ENCODE results near the gene ABCA4. TPM values are rescaled to one million over a fixed set of nuclear protein-coding genes. Genes with fewer than 3 reads are reported as not detected.

Gene ABCA4
- total and polyA plus RNA-seq, 11 donors, result 0.04 to 0.37 (median 0.16) TPM; not detected in 2

GRCh38 chr1:94118471-94118870 lies 2.5 kb downstream of the ABCA4 start:
- H3K27ac ChIP-seq, result no peak overlapping the region
- no peak for DNase-seq
- peaks cover 0 to 29% (median 3%) of the 10 kb centered on the region in 12 donors for H3K4me1 ChIP-seq
- H3K4me3 ChIP-seq, result no peak overlapping the region
- 86 to 97% (median 91%) methylated on average over 6 to 7 of the region's 7 CpGs for WGBS, 4 donors
- H3K36me3 ChIP-seq, result no peaks in the 10 kb centered on the region
- no peak for ATAC-seq
- H3K9me3 ChIP-seq, result no peaks in the 10 kb centered on the region
- TF ChIP-seq CTCF (IDR thresholded peaks at IDR 0.05) (no peak), POLR2A (IDR thresholded peaks at IDR 0.05) (no peak)
- intact Hi-C loops (cut with DNase I), result no loop called here
- peaks cover 0 to 39% (median 0%) of the 10 kb centered on the region in 9 donors for H3K27me3 ChIP-seq

GRCh38 chr1:94118013-94118412 lies 2.9 kb downstream of the ABCA4 start:
- 87 to 93% (median 89%) methylated on average over 7 of the region's 7 CpGs for WGBS, 4 donors
- Histone ChIP-seq H3K27ac (peak overlapping the region in 1 of 12 donors; percentile 24), H3K9me3 (no peaks in the 10 kb centered on the region), H3K36me3 (no peaks in the 10 kb centered on the region), H3K27me3 (peaks cover 0 to 43% (median 0%) of the 10 kb centered on the region in 9 donors), H3K4me3 (no peak overlapping the region), H3K4me1 (peaks cover 0 to 30% (median 3%) of the 10 kb centered on the region in 12 donors)
- DNase-seq, result no peak
- no peak for TF ChIP-seq CTCF (IDR thresholded peaks at IDR 0.05)
- TF ChIP-seq POLR2A (IDR thresholded peaks at IDR 0.05), result no peak
- no peak for ATAC-seq
- intact Hi-C loops (cut with DNase I), result no loop called here

GRCh38 chr1:94117259-94117851 lies 3.6 kb downstream of the ABCA4 start:
- intact Hi-C loops (cut with DNase I), result no loop called here
- no peak for ATAC-seq
- Histone ChIP-seq H3K36me3 (no peaks in the 10 kb centered on the region), H3K4me1 (peaks cover 0 to 30% (median 3%) of the 10 kb centered on the region in 12 donors), H3K9me3 (no peaks in the 10 kb centered on the region), H3K27me3 (peaks cover 0 to 43% (median 0%) of the 10 kb centered on the region in 9 donors), H3K27ac (peak overlapping the region in 5 of 12 donors; percentile 37 to 61 (median 56)), H3K4me3 (no peak overlapping the region)
- no peak for DNase-seq
- TF ChIP-seq POLR2A (IDR thresholded peaks at IDR 0.05) (no peak), CTCF (IDR thresholded peaks at IDR 0.05) (no peak)
- 80% methylated on average over 10 to 14 of the region's 14 CpGs for WGBS, 4 donors

- DNase-seq (no peak), ATAC-seq (no peak)
- intact Hi-C loops (cut with DNase I), result no loop called here
- no peak overlapping the region for H3K4me3 ChIP-seq
- H3K9me3 ChIP-seq, result no peaks in the 10 kb centered on the region
- no peaks in the 10 kb centered on the region for H3K36me3 ChIP-seq
- TF ChIP-seq POLR2A (IDR thresholded peaks at IDR 0.05), result no peak
- no peak for TF ChIP-seq CTCF (IDR thresholded peaks at IDR 0.05)
- H3K27me3 ChIP-seq, result peaks cover 0 to 39% (median 0%) of the 10 kb centered on the region in 9 donors
- peak overlapping the region in 4 of 12 donors; percentile 28 to 59 (median 43) for H3K27ac ChIP-seq
- 84 to 90% (median 86%) methylated on average over 6 of the region's 6 CpGs for WGBS, 4 donors
- peaks cover 0 to 30% (median 3%) of the 10 kb centered on the region in 12 donors for H3K4me1 ChIP-seq
Measured at GRCh38 chr1:94115900-94116436, 5.0 kb downstream of the ABCA4 start.
